GM19395 (cell line): ENCODE data around the gene BZW2.

ENCODE experiments used
- ATAC-seq: cut with Tn5 transposase; IDR thresholded peaks from one replicate; pipeline ENCODE4 v1.9.1; 2021; ENCODE audit warnings: mild to moderate bottlenecking, moderate library complexity; ENCODE audit not compliant: unreplicated experiment

BZW2 gene

GRCh38 chr7:16744518-16745250 is 98.7 kb downstream of the BZW2 start:
- no peak for ATAC-seq

DNA sequence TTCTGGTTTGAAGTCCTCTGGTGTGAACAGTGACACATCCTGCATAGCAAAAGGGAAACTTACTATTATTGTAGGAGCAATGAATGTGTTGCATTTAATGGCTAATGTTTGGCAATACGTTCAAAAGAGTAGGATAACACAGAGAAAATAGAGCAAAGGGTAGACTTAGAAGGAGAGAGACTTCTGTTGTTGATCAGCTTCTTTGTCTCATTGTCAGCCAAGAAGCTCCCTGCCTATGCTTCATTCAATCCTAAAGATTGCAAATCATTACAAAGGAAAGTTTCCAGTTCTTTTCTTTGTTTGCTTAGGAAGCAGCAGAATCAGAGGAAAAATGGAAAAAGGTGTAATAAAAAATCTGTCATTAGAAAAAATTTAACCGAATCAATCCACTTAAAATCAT is 99.7 kb downstream of the BZW2 start:
- no peak for ATAC-seq

DNA sequence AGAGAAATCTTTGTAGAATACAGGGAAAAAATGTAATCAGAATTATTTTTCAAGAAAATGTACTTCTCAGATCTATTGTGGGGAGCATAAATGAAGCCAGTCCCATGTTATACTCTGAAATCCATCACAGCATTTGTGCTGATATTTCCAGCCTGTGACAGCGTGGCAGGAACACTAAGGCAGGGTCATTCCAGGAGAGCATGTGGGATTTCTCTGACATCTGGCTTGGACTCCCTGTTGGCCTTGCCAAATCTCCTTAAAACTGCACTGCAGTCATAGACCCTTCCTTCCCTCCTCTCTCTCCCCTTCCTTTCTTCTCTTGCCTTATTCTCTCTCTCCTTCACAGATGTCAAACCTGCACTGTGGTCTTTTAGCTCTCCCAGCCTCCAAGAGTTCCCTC is 101.1 kb downstream of the BZW2 start:
- ATAC-seq = no peak

DNA sequence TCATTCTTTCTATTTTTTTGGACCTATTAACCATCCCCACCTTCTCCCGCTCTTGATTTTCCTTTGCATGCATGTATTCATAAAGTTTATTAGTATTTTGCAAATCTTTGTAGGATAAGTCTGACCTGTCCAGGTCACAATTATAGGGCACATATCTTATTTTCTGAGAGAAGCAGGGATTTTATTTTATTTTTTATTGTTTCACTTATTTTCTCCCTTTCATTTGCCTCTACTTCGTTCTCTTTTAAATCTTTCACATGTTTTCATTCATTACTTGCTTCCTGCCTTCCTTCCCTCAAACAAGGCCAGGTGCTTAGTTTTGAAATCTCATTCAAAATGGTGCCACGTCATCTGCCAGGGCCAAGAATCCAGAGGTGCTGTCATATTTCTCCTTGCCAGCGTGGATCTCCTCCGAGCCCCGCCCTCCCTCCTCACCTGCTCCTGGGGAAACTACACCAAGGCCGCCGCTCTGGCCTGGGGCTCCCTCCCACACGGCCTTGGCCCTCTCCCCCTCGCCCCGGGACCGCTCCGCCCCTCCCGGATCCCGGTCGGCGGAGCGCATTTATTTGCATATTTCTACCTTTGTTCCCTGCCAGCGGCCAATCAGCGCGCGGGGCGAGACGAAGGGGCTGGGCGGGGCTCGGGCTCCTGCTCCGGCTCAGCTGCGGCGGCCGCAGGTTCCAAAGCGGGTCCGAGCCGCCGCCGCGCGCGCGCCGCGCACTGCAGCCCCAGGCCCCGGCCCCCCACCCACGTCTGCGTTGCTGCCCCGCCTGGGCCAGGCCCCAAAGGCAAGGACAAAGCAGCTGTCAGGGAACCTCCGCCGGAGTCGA is 107.3 kb downstream of the BZW2 start, which contains the start of gene TSPAN13:
Gene TSPAN13, plus strand, starts transcription at position 654 of the 830 bp plus-strand sequence. CDS start 213 bp downstream, outside the sequence.
- ATAC-seq = peak; percentile 82

GRCh38 chr7:16753932-16754855 is 108.2 kb downstream of the BZW2 start:
- ATAC-seq = peak; percentile 37

DNA sequence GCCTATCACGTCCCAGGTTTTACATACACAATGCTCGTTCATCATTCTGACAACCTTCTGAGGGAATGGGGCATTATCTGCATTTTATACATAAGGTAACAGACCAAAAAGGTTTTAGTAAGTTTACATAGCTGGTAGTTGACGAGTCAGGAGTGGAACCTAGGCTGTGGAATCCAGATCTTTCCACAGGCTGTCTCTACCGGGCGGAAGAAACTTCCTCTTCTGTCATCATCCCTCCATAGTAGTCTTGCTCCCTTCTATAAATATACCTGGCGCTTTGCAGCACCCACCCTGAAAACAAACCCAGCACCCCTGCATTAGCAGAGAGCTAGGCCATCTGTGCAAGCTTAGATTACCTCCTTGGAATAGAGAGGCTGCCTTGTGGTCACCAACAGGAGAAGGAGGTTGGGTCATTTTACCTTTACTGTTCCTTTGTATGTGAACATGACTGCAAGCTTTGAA is 108.9 kb downstream of the BZW2 start:
- no peak for ATAC-seq

DNA sequence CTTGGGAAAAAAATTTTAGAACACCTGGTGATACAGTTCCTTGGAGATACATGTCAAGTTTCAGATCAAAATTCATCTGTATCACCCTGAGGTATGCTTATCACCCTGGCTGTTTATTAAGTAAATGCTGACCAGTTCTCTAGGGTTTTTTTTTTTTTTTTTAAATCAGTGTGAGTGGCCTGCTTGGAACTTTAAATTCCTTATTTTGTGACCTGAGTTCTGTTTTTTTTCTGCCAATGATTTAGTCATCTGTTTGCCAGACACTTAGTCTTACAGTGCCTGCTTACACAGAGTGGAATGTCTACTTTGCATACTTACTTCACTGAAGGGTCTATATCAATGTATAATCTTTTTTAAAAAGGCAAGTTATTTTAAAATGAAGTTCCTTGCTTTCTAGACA is 109.4 kb downstream of the BZW2 start:
- ATAC-seq = no peak
